Activated naive CD4-positive, alpha-beta T cell treated with anti-CD3 and anti-CD28 coated beads, Interleukin-2, amount 10 ng/mL, durations not matched to agents 7 days and 5 days (primary cell): Measurements from ENCODE around the gene TENM4.

Experiments used
- CTCF ChIA-PET: fragments of 350-600 bp; sonication (Branson Sonifier 250); formaldehyde crosslinking; loops from one replicate; lab custom pipeline; 2021; ENCODE audit warnings: antibody characterized with exemption; lab: Charles Lee
- DNase-seq: peaks from one replicate; pipeline ENCODE4 v3.0.0-alpha.2; 2020
- H3K27ac Mint-ChIP-seq: one replicate; pipeline ENCODE4 v1.8.0; 2021; ENCODE audit warnings: mild to moderate bottlenecking, moderate library complexity, mixed read lengths
- H3K27me3 Mint-ChIP-seq: one replicate; pipeline ENCODE4 v1.8.0; 2021; ENCODE audit warnings: mild to moderate bottlenecking, mixed read lengths
- H3K36me3 Mint-ChIP-seq: one replicate; pipeline ENCODE4 v1.8.0; 2021; ENCODE audit warnings: mixed read lengths
- H3K4me1 Mint-ChIP-seq: one replicate; pipeline ENCODE4 v1.8.0; 2021; ENCODE audit warnings: mixed read lengths
- H3K4me3 Mint-ChIP-seq: one replicate; pipeline ENCODE4 v1.8.0; 2021; ENCODE audit warnings: mild to moderate bottlenecking, moderate library complexity, mixed read lengths
- H3K9me3 Mint-ChIP-seq: one replicate; pipeline ENCODE4 v1.8.0; 2021; ENCODE audit warnings: mixed read lengths

The TENM4 gene

GRCh38 chr11:79466411-79466810 lies 25.6 kb upstream of the TENM4 start:
- no peaks in the 10 kb centered on the region for H3K4me1 Mint-ChIP-seq
- H3K27ac Mint-ChIP-seq: no peak overlapping the region
- peaks cover 5% of the 10 kb centered on the region for H3K27me3 Mint-ChIP-seq
- H3K4me3 Mint-ChIP-seq: no peak overlapping the region
- no peaks in the 10 kb centered on the region for H3K9me3 Mint-ChIP-seq
- no peak for DNase-seq
- CTCF ChIA-PET: no interaction called here
- no peaks in the 10 kb centered on the region for H3K36me3 Mint-ChIP-seq

DNA sequence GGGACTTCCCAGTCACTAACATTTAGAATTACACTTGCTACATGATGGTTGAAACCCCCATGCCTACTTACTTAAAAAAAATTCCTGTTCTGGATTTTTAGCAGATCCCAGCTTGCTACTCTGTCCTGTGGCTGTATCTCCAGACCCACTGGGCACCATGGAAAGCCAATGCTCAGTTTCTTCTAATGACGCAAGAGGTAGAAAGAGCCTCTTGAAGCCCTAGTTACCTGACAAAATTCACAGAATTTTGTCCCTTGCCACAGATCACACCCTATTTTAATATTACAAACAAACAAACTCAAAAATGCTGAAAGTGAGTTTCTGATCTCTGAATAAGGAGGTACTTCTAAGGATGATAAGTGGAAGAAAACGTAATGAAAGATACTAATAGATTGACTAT lies 24.3 kb upstream of the TENM4 start:
- Mint-ChIP-seq H3K4me1 (no peaks in the 10 kb centered on the region), H3K36me3 (no peaks in the 10 kb centered on the region)
- CTCF ChIA-PET: no interaction called here

DNA sequence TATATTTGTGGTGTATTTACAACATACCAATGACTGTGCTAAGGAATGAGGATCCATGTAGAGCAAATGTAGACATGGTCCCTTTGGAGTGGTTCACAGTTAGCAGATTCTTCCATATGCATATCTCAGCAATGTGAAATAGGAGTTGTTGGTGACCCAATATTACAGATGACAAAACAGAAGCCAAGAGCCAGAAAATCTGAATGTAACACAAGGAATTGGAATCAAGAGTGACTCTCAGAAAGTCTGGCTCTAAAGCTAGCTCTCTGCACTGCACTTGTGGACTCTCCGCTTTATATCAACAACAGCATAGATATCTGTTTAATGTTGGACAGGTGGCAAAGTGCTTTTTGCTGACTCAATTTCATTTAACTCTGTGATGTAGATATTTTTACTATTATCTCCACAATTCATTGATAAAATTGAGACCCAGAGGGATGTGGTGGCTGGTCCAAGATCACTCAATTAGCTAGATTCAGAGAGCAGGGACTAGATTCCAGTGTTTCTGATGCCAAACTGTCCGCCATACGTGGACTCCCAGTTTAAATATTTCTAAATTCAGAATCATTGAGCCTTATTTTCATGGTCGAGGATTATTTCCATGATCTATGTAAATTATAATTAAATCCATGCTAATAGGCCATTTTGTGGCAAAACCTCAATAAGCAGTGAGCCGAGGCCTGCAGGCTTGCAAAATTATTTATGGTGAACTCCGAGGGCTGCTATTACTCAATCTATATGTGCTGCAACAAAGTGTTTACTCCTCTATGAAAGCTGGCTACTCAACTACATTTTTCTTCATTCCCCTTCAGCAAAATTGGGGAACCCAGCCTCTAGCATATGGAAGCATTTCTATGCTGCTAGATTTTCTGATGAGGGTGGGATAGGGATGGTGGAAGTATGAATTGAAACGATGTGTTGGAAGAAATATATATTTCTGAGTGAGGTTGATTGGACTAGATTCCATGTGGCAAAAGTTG lies 21.1 kb upstream of the TENM4 start:
- H3K4me3 Mint-ChIP-seq: no peak overlapping the region
- no peak for DNase-seq
- CTCF ChIA-PET: no interaction called here
- H3K36me3 Mint-ChIP-seq: no peaks in the 10 kb centered on the region
- H3K9me3 Mint-ChIP-seq: no peaks in the 10 kb centered on the region
- no peak overlapping the region for H3K27ac Mint-ChIP-seq
- H3K27me3 Mint-ChIP-seq: no peaks in the 10 kb centered on the region
- H3K4me1 Mint-ChIP-seq: no peaks in the 10 kb centered on the region

More for the DNA sequence above, 24.3 kb upstream of the TENM4 start:
- Mint-ChIP-seq H3K4me3 (no peak overlapping the region), H3K27me3 (no peaks in the 10 kb centered on the region), H3K9me3 (no peaks in the 10 kb centered on the region), H3K27ac (no peak overlapping the region)
- no peak for DNase-seq

- Mint-ChIP-seq H3K4me1 (no peaks in the 10 kb centered on the region), H3K9me3 (no peaks in the 10 kb centered on the region), H3K36me3 (no peaks in the 10 kb centered on the region), H3K4me3 (no peak overlapping the region), H3K27ac (no peak overlapping the region), H3K27me3 (no peaks in the 10 kb centered on the region)
- CTCF ChIA-PET: no interaction called here
- DNase-seq: no peak
Observed at GRCh38 chr11:79461144-79461543, 20.3 kb upstream of the TENM4 start.

- H3K9me3 Mint-ChIP-seq: no peaks in the 10 kb centered on the region
- no peak overlapping the region for H3K27ac Mint-ChIP-seq
- no peak for DNase-seq
- peaks cover 5% of the 10 kb centered on the region for H3K27me3 Mint-ChIP-seq
- no peak overlapping the region for H3K4me3 Mint-ChIP-seq
- no peaks in the 10 kb centered on the region for H3K4me1 Mint-ChIP-seq
- CTCF ChIA-PET: no interaction called here
- no peaks in the 10 kb centered on the region for H3K36me3 Mint-ChIP-seq
Observed at GRCh38 chr11:79458709-79459108, 17.9 kb upstream of the TENM4 start.

DNA sequence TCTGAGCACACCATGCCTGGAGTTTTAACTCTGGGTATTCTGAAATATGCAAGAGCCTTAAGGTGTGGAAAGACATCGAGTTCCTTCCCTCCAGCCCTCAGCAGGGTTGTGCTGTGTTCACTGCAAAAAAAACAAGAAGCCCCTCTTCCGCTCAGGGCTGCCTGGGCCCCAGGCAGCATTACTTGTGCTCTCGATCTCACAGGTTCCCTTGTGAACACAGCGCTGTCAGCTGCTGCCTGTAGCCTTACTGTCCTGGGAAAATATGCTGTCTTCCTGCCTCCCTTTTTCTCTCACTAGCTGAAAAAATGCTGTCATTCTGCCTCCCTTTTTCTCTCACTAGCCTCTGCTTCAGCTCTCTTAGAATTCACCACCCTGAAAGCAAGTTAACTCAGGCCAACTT lies 15.7 kb upstream of the TENM4 start:
- Mint-ChIP-seq H3K4me3 (no peak overlapping the region), H3K36me3 (no peaks in the 10 kb centered on the region), H3K4me1 (no peaks in the 10 kb centered on the region)

DNA sequence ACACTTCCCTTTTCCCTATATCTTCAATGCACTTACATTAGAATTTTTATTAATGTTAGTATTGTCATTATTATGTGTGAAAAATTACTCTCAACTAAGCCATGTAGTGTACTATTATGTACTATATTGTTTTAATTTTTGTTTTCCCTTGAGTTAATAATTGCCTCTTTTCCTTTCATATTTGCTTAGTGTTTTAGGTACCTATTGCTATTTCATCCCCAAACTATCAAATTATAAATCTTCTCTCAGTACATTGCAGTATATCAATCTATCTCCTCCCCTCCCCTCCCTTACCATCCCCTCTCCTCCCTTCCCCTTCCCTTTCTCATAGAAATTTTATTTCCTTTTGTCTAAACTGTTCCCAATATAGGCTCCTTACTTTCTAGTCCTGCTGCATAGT lies 12.8 kb upstream of the TENM4 start:
- no peak overlapping the region for H3K27ac Mint-ChIP-seq
- H3K27me3 Mint-ChIP-seq: peaks cover 5% of the 10 kb centered on the region
- no peak for DNase-seq
- no peaks in the 10 kb centered on the region for H3K9me3 Mint-ChIP-seq
- H3K36me3 Mint-ChIP-seq: no peaks in the 10 kb centered on the region
- CTCF ChIA-PET: no interaction called here
- no peak overlapping the region for H3K4me3 Mint-ChIP-seq
- H3K4me1 Mint-ChIP-seq: no peaks in the 10 kb centered on the region

More for the DNA sequence above, 15.7 kb upstream of the TENM4 start:
- CTCF ChIA-PET: interaction anchor here (0.9 kb wide), 1 partner anchor 36 kb away, joined by 3 read pairs; no protein-coding TSS in a partner anchor
- Mint-ChIP-seq H3K9me3 (no peaks in the 10 kb centered on the region), H3K27me3 (peaks cover 5% of the 10 kb centered on the region), H3K27ac (no peak overlapping the region)
- no peak for DNase-seq

GRCh38 chr11:79449040-79449439 lies 8.2 kb upstream of the TENM4 start:
- CTCF ChIA-PET: no interaction called here
- DNase-seq: no peak
- Mint-ChIP-seq H3K4me1 (no peaks in the 10 kb centered on the region), H3K36me3 (no peaks in the 10 kb centered on the region), H3K27me3 (peaks cover 4% of the 10 kb centered on the region), H3K4me3 (no peak overlapping the region), H3K9me3 (no peaks in the 10 kb centered on the region), H3K27ac (no peak overlapping the region)

GRCh38 chr11:79447038-79447786 lies 6.4 kb upstream of the TENM4 start:
- Mint-ChIP-seq H3K4me1 (no peaks in the 10 kb centered on the region), H3K4me3 (no peak overlapping the region), H3K36me3 (no peaks in the 10 kb centered on the region), H3K27me3 (peaks cover 18% of the 10 kb centered on the region), H3K9me3 (no peaks in the 10 kb centered on the region), H3K27ac (no peak overlapping the region)
- CTCF ChIA-PET: no interaction called here
- DNase-seq: no peak

DNA sequence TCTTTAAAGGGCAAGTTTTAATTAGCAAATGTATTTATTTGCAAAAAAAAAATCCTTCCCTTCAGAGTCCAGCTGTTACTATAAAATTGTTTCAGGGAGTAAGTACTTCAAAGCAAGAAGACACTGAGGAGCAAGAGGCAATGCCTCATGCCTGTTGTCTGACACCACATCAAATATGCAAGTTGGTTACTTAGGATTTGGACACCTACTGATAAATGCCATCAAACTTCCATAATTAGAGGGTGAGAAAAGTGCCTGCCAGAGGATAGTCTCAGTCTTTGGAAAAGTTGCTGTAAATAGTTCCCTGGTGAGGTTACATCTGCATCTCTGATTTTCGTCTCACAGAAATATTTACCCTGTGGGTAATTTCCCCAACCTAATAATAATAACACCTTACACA lies 4.1 kb upstream of the TENM4 start:
- Mint-ChIP-seq H3K4me1 (peaks cover 5% of the 10 kb centered on the region), H3K27ac (no peak overlapping the region), H3K27me3 (peaks cover 39% of the 10 kb centered on the region), H3K9me3 (no peaks in the 10 kb centered on the region), H3K36me3 (no peaks in the 10 kb centered on the region), H3K4me3 (no peak overlapping the region)
- no peak for DNase-seq
- CTCF ChIA-PET: no interaction called here

GRCh38 chr11:79441461-79441875 lies 638 bp upstream of the TENM4 start:
- DNase-seq: no peak
- Mint-ChIP-seq H3K4me3 (no peak overlapping the region), H3K4me1 (peaks cover 16% of the 10 kb centered on the region), H3K27ac (no peak overlapping the region), H3K36me3 (peaks cover 2% of the 10 kb centered on the region), H3K9me3 (no peaks in the 10 kb centered on the region), H3K27me3 (peaks cover 73% of the 10 kb centered on the region)
- CTCF ChIA-PET: no interaction called here

DNA sequence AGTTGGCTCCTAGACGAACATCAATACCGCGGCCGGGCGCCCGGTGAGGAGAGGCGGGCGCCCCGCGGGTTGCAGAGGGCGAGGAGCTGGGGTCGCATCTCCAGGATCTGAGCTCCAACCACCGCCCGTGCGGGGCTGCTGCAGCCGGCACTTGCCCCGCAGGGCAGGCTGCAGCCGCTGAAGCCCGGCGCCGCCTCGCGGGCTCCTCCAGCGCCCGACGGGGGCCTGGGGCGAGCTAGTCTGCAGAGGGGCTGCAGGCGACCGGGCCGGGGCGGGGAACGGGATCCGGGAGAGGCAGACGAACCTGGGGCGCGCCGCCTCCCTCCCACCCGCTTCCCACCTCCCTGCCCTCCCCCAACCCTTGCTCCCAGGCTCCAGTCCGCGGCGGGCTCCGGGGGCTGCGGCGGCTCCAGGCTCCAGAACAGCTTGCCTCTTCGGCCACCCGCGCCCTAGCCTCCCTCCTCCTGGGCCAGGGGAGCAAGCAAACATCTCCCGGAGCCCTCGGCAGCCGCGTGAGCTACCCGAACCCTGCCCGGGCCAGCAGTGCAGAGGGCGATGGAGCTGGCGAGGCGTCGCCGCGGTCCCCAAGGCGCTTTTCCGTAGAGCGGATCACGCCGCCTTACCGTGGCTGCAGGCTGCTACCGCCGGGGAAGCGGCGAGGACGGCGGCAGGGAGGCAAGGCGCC lies 802 bp downstream of the TENM4 start:
- Mint-ChIP-seq H3K27me3 (peaks cover 83% of the 10 kb centered on the region), H3K27ac (no peak overlapping the region), H3K36me3 (peaks cover 2% of the 10 kb centered on the region), H3K4me1 (peaks cover 16% of the 10 kb centered on the region), H3K9me3 (no peaks in the 10 kb centered on the region), H3K4me3 (no peak overlapping the region)
- no peak for DNase-seq
- CTCF ChIA-PET: no interaction called here

- peaks cover 16% of the 10 kb centered on the region for H3K4me1 Mint-ChIP-seq
- CTCF ChIA-PET: no interaction called here
- peaks cover 2% of the 10 kb centered on the region for H3K36me3 Mint-ChIP-seq
- no peak for DNase-seq
- H3K27ac Mint-ChIP-seq: no peak overlapping the region
- no peaks in the 10 kb centered on the region for H3K9me3 Mint-ChIP-seq
- peaks cover 83% of the 10 kb centered on the region for H3K27me3 Mint-ChIP-seq
- no peak overlapping the region for H3K4me3 Mint-ChIP-seq
Observed at GRCh38 chr11:79439410-79439885, 1.4 kb downstream of the TENM4 start.
